Measurements from ENCODE around the gene PSMA1. TPM values are rescaled to one million over a fixed set of nuclear protein-coding genes. Genes with fewer than 3 reads are reported as not detected.
"Not testable (repeated sequence)": the region's sequence is repeated elsewhere in the genome, so short reads cannot be mapped to it uniquely, and the experiment has no call there.

Gene PSMA1
- total and polyA plus RNA-seq, 3 donors from 2014 or later, result 74.7 to 117 (median 95.5) TPM

DNA sequence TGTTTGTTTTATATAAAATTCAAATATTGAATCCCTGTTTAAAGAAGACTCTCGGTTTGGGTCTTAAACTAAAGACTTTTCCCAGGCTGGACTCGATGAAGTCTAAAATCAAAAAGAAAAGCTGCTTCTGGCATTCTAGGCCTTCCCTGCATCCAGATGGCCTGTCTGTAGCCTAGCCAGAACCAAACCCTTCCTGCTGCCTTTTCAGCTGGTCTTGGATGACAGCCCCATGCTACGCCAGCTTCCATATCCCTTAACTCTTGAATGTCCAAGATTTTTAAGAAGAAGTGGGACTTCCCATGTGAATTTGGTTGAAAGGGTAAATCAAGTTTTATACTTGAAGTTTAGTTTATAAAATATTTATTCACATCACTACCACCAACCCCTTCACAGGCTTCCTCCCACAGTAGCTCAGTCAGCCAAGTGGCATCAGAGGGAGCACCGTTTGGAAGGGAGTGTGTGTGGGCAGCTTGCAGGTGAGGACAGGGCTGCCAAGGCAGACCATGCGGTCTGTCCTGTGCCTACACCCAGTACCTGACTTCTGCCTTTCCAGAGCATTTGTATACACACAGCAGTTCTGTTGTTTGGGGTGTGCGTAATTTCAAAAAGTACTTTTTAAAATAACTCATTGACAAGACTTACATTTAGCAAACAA, 18.2 kb upstream of the PSMA1 start:
- H3K27me3 ChIP-seq, result no peaks in the 10 kb centered on the region
- TF ChIP-seq, protein P1, sequence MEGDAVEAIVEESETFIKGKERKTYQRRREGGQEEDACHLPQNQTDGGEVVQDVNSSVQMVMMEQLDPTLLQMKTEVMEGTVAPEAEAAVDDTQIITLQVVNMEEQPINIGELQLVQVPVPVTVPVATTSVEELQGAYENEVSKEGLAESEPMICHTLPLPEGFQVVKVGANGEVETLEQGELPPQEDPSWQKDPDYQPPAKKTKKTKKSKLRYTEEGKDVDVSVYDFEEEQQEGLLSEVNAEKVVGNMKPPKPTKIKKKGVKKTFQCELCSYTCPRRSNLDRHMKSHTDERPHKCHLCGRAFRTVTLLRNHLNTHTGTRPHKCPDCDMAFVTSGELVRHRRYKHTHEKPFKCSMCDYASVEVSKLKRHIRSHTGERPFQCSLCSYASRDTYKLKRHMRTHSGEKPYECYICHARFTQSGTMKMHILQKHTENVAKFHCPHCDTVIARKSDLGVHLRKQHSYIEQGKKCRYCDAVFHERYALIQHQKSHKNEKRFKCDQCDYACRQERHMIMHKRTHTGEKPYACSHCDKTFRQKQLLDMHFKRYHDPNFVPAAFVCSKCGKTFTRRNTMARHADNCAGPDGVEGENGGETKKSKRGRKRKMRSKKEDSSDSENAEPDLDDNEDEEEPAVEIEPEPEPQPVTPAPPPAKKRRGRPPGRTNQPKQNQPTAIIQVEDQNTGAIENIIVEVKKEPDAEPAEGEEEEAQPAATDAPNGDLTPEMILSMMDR (IDR thresholded peaks at IDR 0.05), result no peak
- TF ChIP-seq POLR2A (IDR thresholded peaks at IDR 0.05), result no peak
- H3K4me1 ChIP-seq, result peaks cover 36% of the 10 kb centered on the region
- 62 to 66% methylated on average over 6 of the region's 6 CpGs for WGBS, 2 donors
- no peak for DNase-seq
- H3K36me3 ChIP-seq (ENCODE audit: low read depth, missing control alignments), result no peaks in the 10 kb centered on the region
- intact Hi-C loops (cut with DNase I; ENCODE audit: low total_unique reads), result no loop called here
- no peaks in the 10 kb centered on the region for H3K9me3 ChIP-seq
- no peak overlapping the region for H3K4me3 ChIP-seq
- peak overlapping the region; percentile 31 to 78 for H3K27ac ChIP-seq

GRCh38 chr11:14537134-14537599, 17.0 kb upstream of the PSMA1 start:
- TF ChIP-seq, protein P1 (IDR thresholded peaks at IDR 0.05), result peak; percentile 59 to 88 (median 73)
- TF ChIP-seq POLR2A (IDR thresholded peaks at IDR 0.05), result no peak
- peaks cover 32% of the 10 kb centered on the region for H3K4me1 ChIP-seq
- WGBS, 2 donors, result 14 to 18% methylated on average over 5 of the region's 5 CpGs
- H3K9me3 ChIP-seq, result no peaks in the 10 kb centered on the region
- peak; percentile 65 for DNase-seq
- intact Hi-C loops (cut with DNase I; ENCODE audit: low total_unique reads), result no loop called here
- H3K27me3 ChIP-seq, result no peaks in the 10 kb centered on the region
- H3K36me3 ChIP-seq (ENCODE audit: low read depth, missing control alignments), result no peaks in the 10 kb centered on the region
- no peak overlapping the region for H3K27ac ChIP-seq
- H3K4me3 ChIP-seq, result peak overlapping the region in 1 of 2 donors; percentile 14

- WGBS, 2 donors, result 71 to 82% methylated on average over 4 of the region's 4 CpGs
- DNase-seq; intact Hi-C loops (cut with DNase I; ENCODE audit: low total_unique reads); H3K27ac ChIP-seq; H3K4me3 ChIP-seq; H3K36me3 ChIP-seq (ENCODE audit: low read depth, missing control alignments); H3K9me3 ChIP-seq; H3K27me3 ChIP-seq: not testable (repeated sequence)
- peaks cover 12% of the 10 kb centered on the region for H3K4me1 ChIP-seq
Measured at GRCh38 chr11:14535166-14535565, 15.0 kb upstream of the PSMA1 start.

- Histone ChIP-seq H3K4me3 (no peak overlapping the region), H3K36me3 (ENCODE audit: low read depth, missing control alignments) (no peaks in the 10 kb centered on the region), H3K27ac (no peak overlapping the region), H3K9me3 (no peaks in the 10 kb centered on the region), H3K27me3 (no peaks in the 10 kb centered on the region), H3K4me1 (no peaks in the 10 kb centered on the region)
- no peak for TF ChIP-seq POLR2A (IDR thresholded peaks at IDR 0.05)
- TF ChIP-seq, protein P1 (IDR thresholded peaks at IDR 0.05), result no peak
- DNase-seq, result no peak
- WGBS, 2 donors, result 93 to 98% methylated on average over 2 of the region's 2 CpGs
- intact Hi-C loops (cut with DNase I; ENCODE audit: low total_unique reads), result no loop called here
Measured at GRCh38 chr11:14529951-14530350, 9.8 kb upstream of the PSMA1 start.

- Histone ChIP-seq H3K36me3 (ENCODE audit: low read depth, missing control alignments) (no peaks in the 10 kb centered on the region), H3K4me3 (no peak overlapping the region), H3K4me1 (no peaks in the 10 kb centered on the region), H3K27me3 (no peaks in the 10 kb centered on the region), H3K27ac (no peak overlapping the region), H3K9me3 (no peaks in the 10 kb centered on the region)
- no peak for DNase-seq
- intact Hi-C loops (cut with DNase I; ENCODE audit: low total_unique reads), result no loop called here
- WGBS, 2 donors, result 85 to 94% methylated on average over 3 of the region's 3 CpGs
- no peak for TF ChIP-seq POLR2A (IDR thresholded peaks at IDR 0.05)
- TF ChIP-seq, protein P1 (IDR thresholded peaks at IDR 0.05), result no peak
Measured at GRCh38 chr11:14529321-14529720, 9.1 kb upstream of the PSMA1 start.

All from testis (tissue), 3 donors.